Stomach (tissue), 9 donors: Measurements from ENCODE around the gene ZNF561. TPM values are rescaled to one million over a fixed set of nuclear protein-coding genes. Genes with fewer than 3 reads are reported as not detected.

ENCODE experiments used
- DNase-seq, 2 donors: peaks; one replicate each; pipeline versions ENCODE4 v3.0.0 to v3.0.0-alpha.2; 2013 to 2019
- H3K27ac ChIP-seq, 5 donors: fragments of 200-600 bp in 4 of 5; sonication (generic) in 4 of 5; one replicate each; pipeline ENCODE4 v1.5.1; 2013 to 2019; ENCODE audit warnings: mild to moderate bottlenecking in 1 of 5, moderate library complexity in 1 of 5
- H3K27me3 ChIP-seq, 3 donors: fragments of 200-600 bp; sonication (generic); one replicate each; pipeline ENCODE4 v1.5.1; 2017 to 2019; ENCODE audit warnings: mixed run types in 1 of 3
- H3K36me3 ChIP-seq, 4 donors: fragments of 200-600 bp; sonication (generic); 1 replicate in 3 of 4; 2 replicates in 1 of 4; pipeline ENCODE4 v1.5.1; 2016 to 2019
- H3K4me1 ChIP-seq, 4 donors: fragments of 200-600 bp; sonication (generic); one replicate each; pipeline ENCODE4 v1.5.1; 2016 to 2019
- H3K4me3 ChIP-seq, 4 donors: fragments of 200-600 bp; sonication (generic) in 3 of 4; one replicate each; pipeline ENCODE4 v1.5.1; 2016 to 2019; ENCODE audit warnings: mild to moderate bottlenecking in 1 of 4
- H3K9me3 ChIP-seq, 4 donors: fragments of 200-600 bp; sonication (generic); one replicate each; pipeline ENCODE4 v1.5.1; 2016 to 2019
- EP300 ChIP-seq: sonication (generic); formaldehyde crosslinking; IDR thresholded peaks from one replicate; pipeline ENCODE4 v1.6.1; 2017; ENCODE audit warnings: antibody characterized with exemption
- POLR2A ChIP-seq, 4 donors: fragments of 450-650 bp; IDR thresholded peaks; one replicate each; pipeline ENCODE4 v1.6.1; 2016; ENCODE audit warnings: antibody characterized with exemption in 4 of 4, control low read depth in 2 of 4, mild to moderate bottlenecking in 1 of 4, moderate library complexity in 1 of 4
- POLR2AphosphoS5 ChIP-seq, 3 donors: sonication (generic); formaldehyde crosslinking; IDR thresholded peaks; one replicate each; pipeline ENCODE4 v1.6.1; 2016; ENCODE audit warnings: antibody characterized with exemption in 3 of 3
- WGBS, 5 donors: extraction: QIAGEN DNeasy Blood & Tissue Kit in 3 of 5; methylation state at CpG; one replicate each; pipeline versions ENCODE4 v1.1.5 to v1.1.7; 2013 to 2018; 5-methylcytosine and 5-hydroxymethylcytosine counted together
- intact Hi-C: fragments of 100-400 bp; cut with DNase I; formaldehyde crosslinking; loops from one replicate; pipeline ENCODE4 v1.15.1; 2023; ENCODE audit warnings: low total_unique reads
- polyA plus RNA-seq, 3 donors: library from polyadenylated mRNA; stranded (reverse); fragments of 200-250 nt; gene quantifications; one replicate each; pipeline ENCODE4 v1.2.3, GENCODE V29; 2013
- total RNA-seq, 5 donors: library from RNA; depleted of rRNA; stranded (reverse); fragments of >200 nt; gene quantifications; one replicate each; pipeline versions ENCODE4 v1.1.0 to v1.2.3, GENCODE V29; 2014 to 2016
- TF ChIP-seq, protein P1 (sequence below), 7 experiments: fragments of 450-650 bp in 4 of 7; fragments of 200-600 bp in 3 of 7; sonication (generic) in 3 of 7; IDR thresholded peaks; one replicate each; pipeline ENCODE4 v1.5.1; 2016 to 2019; ENCODE audit warnings: antibody characterized with exemption in 7 of 7, control low read depth in 2 of 7, mild to moderate bottlenecking in 1 of 7
- donor health status: healthy with polysubstance abuse.
- donor health status: Bipolar disorder and iron deficiency.
- donor health status: healthy.

The ZNF561 gene
- total and polyA plus RNA-seq, 8 donors: 7.0 to 47.9 (median 19.5) TPM

DNA sequence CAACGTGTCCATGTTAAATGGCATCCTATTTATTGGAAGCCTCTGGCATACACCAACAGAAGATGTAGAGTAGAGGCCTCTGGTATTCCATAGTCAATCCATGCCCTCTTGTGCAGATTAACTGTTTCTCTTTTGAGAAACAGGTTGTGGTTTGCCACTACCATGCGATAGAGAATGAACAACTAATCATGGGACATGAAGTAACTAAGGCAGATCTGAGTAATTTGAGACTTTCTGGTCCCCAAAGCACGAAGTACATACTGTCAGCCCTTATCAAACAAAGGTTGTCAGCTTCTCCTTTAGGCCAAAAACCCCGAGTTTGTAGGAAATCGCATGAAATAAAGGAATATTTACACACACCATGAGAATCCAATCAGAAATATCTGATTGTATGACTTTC is 40.3 kb downstream of the ZNF561 start:
- intact Hi-C loops: loop anchor here (10.0 kb wide), 1 partner anchor 214 kb away; no protein-coding TSS in a partner anchor
- no peak overlapping the region for H3K4me3 ChIP-seq
- WGBS, 5 donors: 87 to 94% (median 90%) methylated on average over 5 of the region's 5 CpGs
- no peak for TF ChIP-seq POLR2A (IDR thresholded peaks at IDR 0.05)
- TF ChIP-seq, protein P1, sequence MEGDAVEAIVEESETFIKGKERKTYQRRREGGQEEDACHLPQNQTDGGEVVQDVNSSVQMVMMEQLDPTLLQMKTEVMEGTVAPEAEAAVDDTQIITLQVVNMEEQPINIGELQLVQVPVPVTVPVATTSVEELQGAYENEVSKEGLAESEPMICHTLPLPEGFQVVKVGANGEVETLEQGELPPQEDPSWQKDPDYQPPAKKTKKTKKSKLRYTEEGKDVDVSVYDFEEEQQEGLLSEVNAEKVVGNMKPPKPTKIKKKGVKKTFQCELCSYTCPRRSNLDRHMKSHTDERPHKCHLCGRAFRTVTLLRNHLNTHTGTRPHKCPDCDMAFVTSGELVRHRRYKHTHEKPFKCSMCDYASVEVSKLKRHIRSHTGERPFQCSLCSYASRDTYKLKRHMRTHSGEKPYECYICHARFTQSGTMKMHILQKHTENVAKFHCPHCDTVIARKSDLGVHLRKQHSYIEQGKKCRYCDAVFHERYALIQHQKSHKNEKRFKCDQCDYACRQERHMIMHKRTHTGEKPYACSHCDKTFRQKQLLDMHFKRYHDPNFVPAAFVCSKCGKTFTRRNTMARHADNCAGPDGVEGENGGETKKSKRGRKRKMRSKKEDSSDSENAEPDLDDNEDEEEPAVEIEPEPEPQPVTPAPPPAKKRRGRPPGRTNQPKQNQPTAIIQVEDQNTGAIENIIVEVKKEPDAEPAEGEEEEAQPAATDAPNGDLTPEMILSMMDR (IDR thresholded peaks at IDR 0.05): no peak
- no peak overlapping the region for H3K27ac ChIP-seq
- no peaks in the 10 kb centered on the region for H3K27me3 ChIP-seq
- peaks cover 9 to 55% (median 42%) of the 10 kb centered on the region in 4 donors for H3K36me3 ChIP-seq
- peaks cover 9 to 55% (median 36%) of the 10 kb centered on the region in 4 donors for H3K9me3 ChIP-seq
- H3K4me1 ChIP-seq: peaks cover 8 to 28% (median 19%) of the 10 kb centered on the region in 4 donors
- DNase-seq: no peak

DNA sequence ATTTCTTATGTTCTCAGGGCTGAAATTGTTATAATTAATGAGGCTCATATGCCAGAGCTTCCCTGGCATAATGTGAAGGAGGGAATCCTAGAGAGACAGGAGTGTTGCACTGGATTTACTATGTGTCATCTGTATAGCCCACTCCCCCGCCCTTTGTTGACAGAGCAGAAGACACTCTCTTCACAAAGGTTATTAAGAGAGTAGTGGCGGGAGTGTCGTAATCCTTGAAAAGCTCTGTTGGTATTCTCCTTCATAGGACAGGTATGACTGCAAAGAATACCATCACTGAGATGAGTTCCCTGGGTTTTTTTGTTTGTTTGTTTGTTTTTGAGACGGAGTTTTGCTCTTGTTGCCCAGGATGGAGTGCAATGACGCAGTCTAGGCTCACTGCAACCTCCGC is 50.8 kb downstream of the ZNF561 start:
- intact Hi-C loops: no loop called here
- H3K27ac ChIP-seq: no peak overlapping the region
- H3K36me3 ChIP-seq: peaks cover 44 to 90% (median 67%) of the 10 kb centered on the region in 4 donors
- H3K4me1 ChIP-seq: no peaks in the 10 kb centered on the region
- 93 to 99% (median 98%) methylated on average over 6 of the region's 6 CpGs for WGBS, 5 donors
- peaks cover 72 to 100% (median 98%) of the 10 kb centered on the region in 4 donors for H3K9me3 ChIP-seq
- TF ChIP-seq POLR2AphosphoS5 (IDR thresholded peaks at IDR 0.05) (no peak), EP300 (no peak), POLR2A (IDR thresholded peaks at IDR 0.05) (no peak)
- TF ChIP-seq, protein P1 (IDR thresholded peaks at IDR 0.05): no peak
- H3K27me3 ChIP-seq: no peaks in the 10 kb centered on the region
- no peak for DNase-seq
- no peak overlapping the region for H3K4me3 ChIP-seq

DNA sequence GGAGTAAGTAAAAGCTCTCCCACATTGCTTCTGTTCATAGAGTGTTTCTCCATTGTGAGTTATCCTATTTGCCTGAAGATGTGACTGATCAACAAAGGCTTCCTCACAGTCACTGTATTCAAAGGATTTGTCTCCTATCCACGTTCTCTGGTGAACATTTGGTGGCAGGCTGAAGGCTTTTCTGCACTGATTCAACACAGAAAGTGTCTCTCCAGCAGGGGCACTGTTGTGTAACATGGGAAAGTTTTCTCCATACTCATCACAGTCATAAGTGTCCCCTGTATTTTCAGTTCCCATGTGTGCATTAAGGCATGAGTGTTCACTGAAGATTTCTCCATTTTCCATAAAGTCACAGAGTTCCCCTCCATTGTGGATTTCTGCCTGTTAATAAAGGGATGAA is 54.3 kb downstream of the ZNF561 start:
- Histone ChIP-seq H3K4me3 (no peak overlapping the region), H3K27me3 (no peaks in the 10 kb centered on the region), H3K4me1 (no peaks in the 10 kb centered on the region), H3K27ac (no peak overlapping the region), H3K9me3 (peaks cover 78 to 100% (median 99%) of the 10 kb centered on the region in 4 donors), H3K36me3 (peaks cover 71 to 100% (median 94%) of the 10 kb centered on the region in 4 donors)
- intact Hi-C loops: no loop called here
- no peak for DNase-seq
- 91 to 100% (median 100%) methylated on average over 1 of the region's 1 CpG for WGBS, 5 donors
- TF ChIP-seq, protein P1 (IDR thresholded peaks at IDR 0.05): no peak
- TF ChIP-seq POLR2A (IDR thresholded peaks at IDR 0.05): no peak
- no peak for TF ChIP-seq EP300
- no peak for TF ChIP-seq POLR2AphosphoS5 (IDR thresholded peaks at IDR 0.05)

- intact Hi-C loops: no loop called here
- no peaks in the 10 kb centered on the region for H3K27me3 ChIP-seq
- peaks cover 71 to 100% (median 96%) of the 10 kb centered on the region in 4 donors for H3K36me3 ChIP-seq
- 97 to 99% (median 97%) methylated on average over 9 of the region's 9 CpGs for WGBS, 5 donors
- no peak overlapping the region for H3K27ac ChIP-seq
- no peak for DNase-seq
- no peaks in the 10 kb centered on the region for H3K4me1 ChIP-seq
- H3K9me3 ChIP-seq: peaks cover 79 to 100% (median 99%) of the 10 kb centered on the region in 4 donors
- TF ChIP-seq POLR2AphosphoS5 (IDR thresholded peaks at IDR 0.05) (no peak), POLR2A (IDR thresholded peaks at IDR 0.05) (no peak), EP300 (no peak)
- TF ChIP-seq, protein P1 (IDR thresholded peaks at IDR 0.05): no peak
- no peak overlapping the region for H3K4me3 ChIP-seq
Observed at GRCh38 chr19:9565900-9566705, 54.9 kb downstream of the ZNF561 start.

Other genes starting within 250 kb of the ZNF561 start
- gene ZNF266, start 185.7 kb downstream of the ZNF561 start, total RNA-seq: 10 to 100 TPM; 15.2 to 37.8 (median 26.8) TPM
- 10 to 100 TPM in 1 of 3 donors, 1 to 10 TPM in 2; 6.4 to 39.6 (median 9.9) TPM for gene ZNF266, start 185.7 kb downstream of the ZNF561 start, polyA plus RNA-seq
- not detected for gene ZNF560, start 122.6 kb downstream of the ZNF561 start, total RNA-seq
- gene ZNF560, start 122.6 kb downstream of the ZNF561 start, polyA plus RNA-seq: not detected
- gene ZNF426, start 82.6 kb downstream of the ZNF561 start, total RNA-seq: 10 to 100 TPM in 1 of 5 donors, 1 to 10 TPM in 4; 1.4 to 22.2 (median 5.8) TPM
- 1 to 10 TPM; 2.0 to 3.2 (median 2.3) TPM for gene ZNF426, start 82.6 kb downstream of the ZNF561 start, polyA plus RNA-seq
- 10 to 100 TPM in 4 of 5 donors, 1 to 10 TPM in 1; 4.1 to 72.4 (median 27.4) TPM for gene ZNF121, start 36.7 kb downstream of the ZNF561 start, total RNA-seq
- 1 to 10 TPM; 1.8 to 6.2 (median 2.8) TPM for gene ZNF121, start 36.7 kb downstream of the ZNF561 start, polyA plus RNA-seq
- 10 to 100 TPM; 16.5 to 45.9 (median 20.4) TPM for gene ZNF562, start 53.9 kb upstream of the ZNF561 start, total RNA-seq
- 1 to 10 TPM; 3.4 to 7.5 (median 5.7) TPM for gene ZNF562, start 53.9 kb upstream of the ZNF561 start, polyA plus RNA-seq
- gene ZNF846, start 147.5 kb upstream of the ZNF561 start, total RNA-seq: 10 to 100 TPM in 2 of 5 donors, 1 to 10 TPM in 3; 1.3 to 22.4 (median 5.8) TPM
- gene ZNF846, start 147.5 kb upstream of the ZNF561 start, polyA plus RNA-seq: 1 to 10 TPM; 6.0 to 7.5 (median 6.9) TPM
- 100 to 1,000 TPM in 1 of 5 donors, 10 to 100 TPM in 4; 11.1 to 185 (median 29.0) TPM for gene FBXL12, start 197.8 kb upstream of the ZNF561 start, total RNA-seq
- gene FBXL12, start 197.8 kb upstream of the ZNF561 start, polyA plus RNA-seq: 10 to 100 TPM; 12.3 to 18.3 (median 17.4) TPM
- 100 to 1,000 TPM in 3 of 5 donors, 10 to 100 TPM in 2; 11.3 to 213 (median 124) TPM for gene UBL5, start 206.7 kb upstream of the ZNF561 start, total RNA-seq
- 100 to 1,000 TPM; 864 to 962 (median 934) TPM for gene UBL5, start 206.7 kb upstream of the ZNF561 start, polyA plus RNA-seq
- 100 to 1,000 TPM in 1 of 5 donors, 10 to 100 TPM in 4; 24.2 to 101 (median 41.1) TPM for gene PIN1, start 214.1 kb upstream of the ZNF561 start, total RNA-seq
- gene PIN1, start 214.1 kb upstream of the ZNF561 start, polyA plus RNA-seq: 100 to 1,000 TPM in 1 of 3 donors, 10 to 100 TPM in 2; 94.1 to 105 (median 96.6) TPM